Amniotic stem cell (primary cell): Measurements from ENCODE around the gene ADAT3.
A peak's percentile ranks its signal among the peaks of the same experiment; 100 is the strongest.

Source experiments
- DNase-seq: peaks from one replicate; lab custom pipeline; 2025; lab: John Stamatoyannopoulos, UW

ADAT3 gene

DNA sequence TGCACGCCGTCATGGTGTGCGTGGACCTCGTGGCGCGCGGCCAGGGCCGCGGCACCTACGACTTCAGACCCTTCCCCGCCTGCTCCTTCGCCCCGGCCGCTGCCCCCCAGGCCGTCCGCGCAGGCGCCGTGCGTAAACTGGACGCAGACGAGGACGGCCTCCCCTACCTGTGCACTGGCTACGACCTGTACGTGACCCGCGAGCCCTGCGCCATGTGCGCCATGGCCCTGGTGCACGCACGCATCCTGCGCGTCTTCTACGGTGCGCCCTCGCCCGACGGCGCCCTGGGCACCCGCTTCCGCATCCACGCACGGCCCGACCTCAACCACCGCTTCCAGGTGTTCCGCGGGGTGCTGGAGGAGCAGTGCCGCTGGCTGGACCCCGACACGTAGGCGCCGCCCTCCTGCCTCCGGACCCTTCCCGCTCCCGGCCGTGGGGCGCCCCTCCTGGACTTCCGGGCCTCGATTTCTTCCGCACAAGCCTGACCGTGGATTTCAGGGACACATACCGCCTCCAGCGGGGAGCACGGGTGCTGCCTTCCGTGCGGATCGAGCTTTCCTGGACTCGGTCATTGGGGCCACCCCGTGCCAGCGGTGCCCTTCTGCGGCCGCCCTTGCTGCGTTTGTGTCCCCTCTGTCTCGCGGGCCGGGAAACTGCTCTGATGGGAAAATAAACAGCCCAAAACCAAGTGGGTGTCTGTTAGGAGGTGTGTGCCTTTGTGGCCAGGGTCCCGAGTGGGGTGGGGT, 7.7 kb downstream of the ADAT3 start:
- no peak for DNase-seq

DNA sequence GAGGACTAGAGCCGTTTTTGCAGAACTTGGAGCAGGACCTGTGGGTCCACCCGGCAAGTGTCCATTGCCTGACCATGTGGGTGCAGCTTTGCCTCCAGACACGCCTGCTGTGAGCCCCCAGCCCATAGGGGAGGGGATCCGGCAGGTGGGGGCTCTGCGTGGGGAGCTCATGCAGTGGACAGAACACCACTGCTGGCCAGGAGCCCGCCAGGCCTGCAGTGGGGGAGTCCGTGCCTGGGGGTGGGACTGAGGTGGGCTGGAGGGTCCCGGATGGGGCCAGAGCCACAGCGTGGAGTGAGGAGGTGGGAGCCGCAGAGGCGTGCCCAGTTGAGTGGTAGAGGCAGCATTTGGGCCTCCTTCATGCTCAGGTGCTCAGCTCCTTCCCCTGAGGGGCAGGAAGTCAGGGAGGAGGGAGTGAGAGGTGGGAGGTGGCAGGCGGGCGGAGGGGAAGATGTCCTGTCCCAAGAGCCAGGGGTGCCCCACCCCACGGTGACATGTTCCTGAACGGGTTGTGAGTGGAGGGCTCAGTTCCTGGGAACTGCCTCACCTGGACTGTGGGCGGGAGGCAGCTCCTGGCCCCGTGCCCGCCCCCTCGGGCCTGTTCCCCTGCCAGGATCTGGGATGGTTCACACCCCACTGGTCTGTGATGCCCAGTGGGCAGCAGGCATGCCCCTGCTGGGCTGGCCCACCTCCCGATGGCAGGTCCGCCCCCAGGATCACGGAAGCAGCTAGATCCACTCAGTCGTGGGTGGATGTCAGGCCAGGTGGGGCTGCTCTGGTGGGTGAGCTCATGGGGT, 8.8 kb downstream of the ADAT3 start:
- no peak for DNase-seq

DNA sequence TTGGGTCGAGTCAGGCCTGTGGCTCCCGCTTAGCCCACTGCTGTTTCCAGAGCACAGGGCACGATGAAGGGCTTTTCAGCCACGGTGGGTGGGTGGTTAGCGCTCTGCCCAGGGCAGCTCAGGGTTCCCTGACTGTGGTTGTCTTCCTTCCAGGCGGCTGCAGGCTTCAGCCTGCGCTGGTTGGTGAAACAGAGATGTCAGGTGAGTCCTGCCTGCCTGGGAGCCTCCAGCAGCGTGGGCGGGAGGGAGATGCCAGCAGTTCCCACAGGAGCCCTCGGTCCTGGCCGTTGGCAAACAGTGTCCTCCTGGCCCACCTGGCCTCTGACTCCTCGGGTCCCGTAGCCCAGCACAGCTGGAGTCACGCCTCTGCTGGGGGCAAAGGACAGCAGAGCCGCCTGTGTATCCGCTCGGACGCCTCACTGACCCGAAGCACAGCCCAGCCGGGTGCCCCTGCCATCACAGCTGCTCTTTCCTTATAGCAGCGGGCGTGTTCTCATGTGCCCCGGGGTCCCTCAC, 9.7 kb downstream of the ADAT3 start:
- no peak for DNase-seq

DNA sequence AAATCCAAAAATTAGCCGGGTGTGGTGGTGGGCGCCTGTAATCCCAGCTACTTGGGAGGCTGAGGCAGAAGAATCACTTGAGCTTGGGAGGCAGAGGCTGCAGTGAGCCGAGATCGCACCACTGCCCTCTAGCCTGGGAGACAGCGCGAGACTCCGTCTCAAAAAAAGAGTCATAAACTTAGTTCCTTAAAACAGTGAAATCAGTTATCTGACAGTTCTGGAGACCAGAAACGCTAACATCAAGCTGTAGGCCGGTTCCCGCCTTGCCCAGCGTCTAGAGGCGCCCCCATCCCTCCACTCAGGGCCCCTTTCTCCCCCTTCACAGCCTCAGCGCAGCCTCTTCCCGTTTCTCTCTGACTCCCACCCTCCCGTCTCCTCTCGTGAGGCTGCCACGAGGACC, 11.9 kb downstream of the ADAT3 start:
- no peak for DNase-seq

DNA sequence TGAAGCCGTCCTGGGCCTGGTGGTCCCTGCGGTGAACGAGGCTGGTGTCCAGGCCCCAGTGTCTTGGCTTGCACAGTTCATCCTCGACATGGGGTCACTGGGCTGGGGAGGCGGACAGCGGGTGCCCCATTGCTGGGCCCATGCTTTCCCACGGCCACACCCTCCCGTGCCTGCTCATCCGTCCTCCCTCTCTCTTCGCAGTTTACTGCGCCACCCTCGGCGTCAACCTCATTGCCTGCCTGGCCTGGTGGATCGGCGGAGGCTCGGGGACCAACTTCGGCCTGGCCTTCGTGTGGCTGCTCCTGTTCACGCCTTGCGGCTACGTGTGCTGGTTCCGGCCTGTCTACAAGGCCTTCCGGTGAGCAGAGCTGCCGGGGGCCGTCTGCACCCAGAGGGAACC, 12.7 kb downstream of the ADAT3 start:
- no peak for DNase-seq

DNA sequence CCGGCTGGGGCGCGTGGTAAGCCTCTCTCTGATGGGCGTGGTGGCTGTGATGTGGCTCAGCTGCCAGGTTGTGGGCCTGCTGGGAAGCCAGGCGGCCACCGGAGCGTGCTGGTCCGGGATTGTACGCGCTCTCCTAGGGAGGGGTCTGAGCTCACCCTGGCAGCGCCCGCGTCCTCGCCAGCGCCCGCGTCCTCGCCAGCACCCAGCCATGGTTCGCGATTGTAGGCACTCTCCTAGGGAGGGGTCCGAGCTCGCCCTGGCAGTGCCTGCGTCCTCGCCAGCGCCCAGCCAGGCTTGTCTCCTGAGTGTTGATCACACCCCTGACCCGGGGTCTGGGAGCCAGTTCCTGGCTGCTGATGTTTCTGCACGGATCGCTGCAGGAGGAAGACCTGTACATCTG, 13.8 kb downstream of the ADAT3 start:
- DNase-seq = no peak

DNA sequence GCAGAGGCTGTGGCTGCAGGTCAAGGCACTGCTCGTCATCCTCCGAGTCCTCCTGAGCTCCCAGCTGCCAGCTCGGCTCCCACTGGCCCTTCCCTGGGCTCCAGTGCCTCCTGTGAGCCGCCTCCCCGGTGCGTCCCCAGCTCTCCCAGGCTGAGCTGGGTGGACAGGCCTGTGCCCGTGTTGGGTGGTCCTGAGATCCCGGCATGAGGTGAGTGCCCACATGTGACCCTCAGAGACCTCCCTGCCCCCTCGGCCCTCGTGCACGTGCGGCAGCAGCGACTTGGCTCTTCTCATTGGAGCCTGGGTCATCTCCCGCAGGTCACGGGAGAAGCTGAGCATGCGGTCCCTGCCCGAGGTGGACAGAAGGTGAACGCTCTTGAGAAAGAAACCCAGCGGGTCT, 15.4 kb downstream of the ADAT3 start:
- DNase-seq = no peak

DNA sequence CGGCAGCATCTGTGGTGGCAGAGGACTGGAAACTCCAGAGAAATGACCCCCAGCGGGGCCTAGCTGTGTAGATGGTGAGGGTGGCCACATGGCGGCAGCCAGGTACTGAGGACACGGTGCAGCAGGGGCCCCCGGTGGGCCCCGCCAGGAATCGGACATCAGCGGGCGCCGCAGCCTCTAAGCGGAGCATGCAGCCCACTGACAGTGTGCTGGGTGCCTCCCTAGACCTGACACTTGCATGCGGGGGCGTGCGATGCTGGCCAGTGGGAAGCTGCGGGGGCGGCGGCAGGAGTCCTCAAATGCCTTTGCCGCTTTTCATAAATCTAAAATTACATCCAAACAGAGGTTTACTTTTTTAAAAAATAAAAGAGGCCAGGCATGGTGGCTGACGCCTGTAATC, 16.1 kb downstream of the ADAT3 start:
- DNase-seq = no peak

DNA sequence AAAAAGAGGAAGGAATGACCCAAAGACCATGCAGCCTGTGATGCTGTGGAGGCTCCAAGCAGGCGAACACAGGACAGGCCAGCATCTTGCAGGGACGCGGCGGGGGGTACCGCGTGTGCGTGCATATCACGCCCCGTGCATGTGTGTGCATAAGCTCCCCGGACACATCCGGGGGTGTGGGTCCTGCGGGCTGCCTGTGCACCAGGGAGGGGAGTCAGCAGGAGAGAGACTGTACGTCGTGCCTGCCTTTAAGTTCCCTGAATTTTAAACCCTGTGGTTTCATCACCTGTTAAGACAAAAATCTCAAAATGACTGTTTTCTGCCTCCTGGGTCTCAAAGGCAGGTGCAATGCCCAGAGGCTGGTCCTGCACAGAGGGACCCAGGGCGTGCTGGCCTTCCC, 16.6 kb downstream of the ADAT3 start:
- no peak for DNase-seq

DNA sequence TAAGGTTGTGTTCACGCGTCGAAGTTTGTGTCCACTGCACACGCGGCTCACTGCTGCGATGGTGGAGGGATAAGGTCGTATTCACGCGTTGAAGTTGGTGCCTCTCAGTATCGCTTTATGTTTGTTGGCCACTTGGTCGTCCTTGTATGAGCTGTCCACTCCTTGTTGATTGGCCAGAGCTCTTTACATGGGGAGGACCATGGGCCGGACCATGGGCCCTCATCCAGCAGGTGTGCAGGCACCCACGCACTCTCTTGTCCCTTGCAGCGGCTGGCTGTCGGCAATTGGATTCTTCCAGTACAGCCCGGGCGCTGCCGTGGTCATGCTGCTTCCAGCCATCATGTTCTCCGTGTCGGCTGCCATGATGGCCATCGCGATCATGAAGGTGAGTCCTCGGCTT, 17.6 kb downstream of the ADAT3 start:
- no peak for DNase-seq

DNA sequence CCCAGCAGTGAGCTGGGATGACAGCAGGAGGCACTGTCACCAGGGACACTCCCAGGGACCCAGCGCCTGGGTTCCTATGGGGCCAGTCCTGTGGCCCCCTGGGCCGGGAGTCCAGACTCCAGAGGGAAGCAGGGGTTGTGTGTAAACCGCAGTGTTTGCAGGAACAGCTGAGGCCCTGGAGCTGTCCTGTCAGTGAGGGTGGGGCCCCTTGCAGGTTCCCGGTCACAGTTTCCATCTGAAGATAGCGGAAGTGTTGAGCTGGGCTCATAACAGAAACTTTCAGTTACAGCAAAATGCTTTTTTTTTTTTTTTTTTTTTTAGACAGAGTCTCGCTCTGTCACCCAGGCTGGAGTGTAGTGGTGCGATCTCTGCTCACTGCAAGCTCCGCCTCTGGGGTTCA, 18.1 kb downstream of the ADAT3 start:
- DNase-seq = no peak

DNA sequence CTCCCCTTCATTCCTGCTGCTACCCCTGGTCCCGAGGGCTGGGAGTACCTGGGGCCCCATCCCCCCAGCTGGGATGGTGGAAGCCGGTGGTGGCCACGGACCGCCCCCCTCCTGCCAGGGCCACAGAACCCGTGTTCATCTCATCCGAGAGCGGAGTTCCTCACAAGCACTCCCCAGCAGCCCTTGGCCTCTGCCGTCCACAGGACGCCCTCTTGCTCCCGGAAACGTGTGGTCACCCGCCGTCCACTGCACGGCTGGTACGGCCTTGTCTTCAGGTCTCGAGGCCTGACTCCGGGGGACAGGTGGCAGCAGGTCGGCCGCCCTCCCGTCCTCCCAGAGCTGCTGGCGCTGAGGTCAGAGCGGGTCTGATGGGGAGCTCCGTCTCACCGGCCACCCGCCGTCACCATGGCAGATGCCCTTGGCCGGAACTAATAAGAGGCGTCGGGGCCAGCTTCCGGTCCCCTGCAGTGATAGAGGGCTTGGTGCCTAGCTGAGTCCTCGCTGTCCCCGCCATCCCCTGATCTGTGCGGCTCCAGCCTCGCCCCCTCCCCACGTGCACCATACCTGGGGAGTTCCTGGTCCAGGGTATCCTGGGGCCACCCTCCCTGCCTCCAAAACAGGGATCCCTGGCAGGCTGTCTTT, 19.2 kb downstream of the ADAT3 start:
- DNase-seq = no peak

DNA sequence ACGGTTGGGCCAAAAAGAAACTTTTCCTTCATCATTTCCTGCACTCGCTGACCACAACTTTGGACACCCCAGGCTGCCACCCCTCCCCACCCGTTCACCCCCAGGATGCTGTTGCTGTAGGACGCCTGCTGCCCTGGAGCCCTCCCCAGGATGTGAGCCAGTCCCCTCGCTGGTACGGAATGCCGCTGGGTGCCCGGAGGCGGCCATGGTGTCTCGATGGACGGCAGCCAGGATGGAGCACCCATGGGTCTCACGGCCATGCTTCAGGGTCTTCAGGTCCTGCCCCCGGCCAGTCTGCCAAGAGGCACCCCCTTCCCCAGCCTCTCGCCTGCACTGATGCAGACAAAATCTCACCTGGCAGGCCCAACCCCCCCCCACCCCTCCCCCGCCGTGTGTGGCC, 20.3 kb downstream of the ADAT3 start:
- no peak for DNase-seq

DNA sequence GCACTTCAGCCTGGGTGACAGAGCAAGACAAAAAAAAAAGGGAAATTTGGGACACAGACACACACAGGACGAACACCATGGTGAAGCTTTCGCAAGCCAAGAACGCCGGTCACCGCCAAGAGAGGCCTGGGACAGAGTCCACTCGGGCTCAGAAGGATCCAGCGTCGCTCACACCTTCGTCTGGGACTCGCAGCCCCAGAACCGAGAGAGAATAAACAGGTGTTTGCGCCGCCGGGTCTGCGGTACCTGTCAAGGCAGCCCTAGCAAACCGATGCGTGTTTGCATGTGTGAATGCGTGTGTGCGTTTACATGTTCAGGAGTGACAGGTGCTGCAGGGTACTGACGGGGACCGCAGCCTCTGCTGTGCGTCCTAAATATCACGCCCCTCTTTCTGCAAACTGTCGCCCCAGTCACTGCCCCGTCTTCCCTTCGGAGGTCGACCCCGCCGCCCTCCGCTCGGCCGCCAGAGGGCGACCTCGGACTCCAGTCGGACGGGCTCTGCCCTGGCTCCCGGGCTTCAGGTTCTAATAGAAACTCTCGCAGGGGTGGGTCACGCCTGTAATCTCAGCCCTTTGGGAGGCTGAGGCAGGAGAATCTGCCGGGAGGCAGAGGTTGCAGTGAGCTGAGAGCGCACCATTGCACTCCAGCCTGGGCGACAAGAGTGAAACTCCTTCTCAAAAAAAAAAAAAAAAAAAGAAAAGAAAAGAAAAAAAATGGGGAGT, 24.0 kb downstream of the ADAT3 start:
- peak; percentile 37 for DNase-seq

DNA sequence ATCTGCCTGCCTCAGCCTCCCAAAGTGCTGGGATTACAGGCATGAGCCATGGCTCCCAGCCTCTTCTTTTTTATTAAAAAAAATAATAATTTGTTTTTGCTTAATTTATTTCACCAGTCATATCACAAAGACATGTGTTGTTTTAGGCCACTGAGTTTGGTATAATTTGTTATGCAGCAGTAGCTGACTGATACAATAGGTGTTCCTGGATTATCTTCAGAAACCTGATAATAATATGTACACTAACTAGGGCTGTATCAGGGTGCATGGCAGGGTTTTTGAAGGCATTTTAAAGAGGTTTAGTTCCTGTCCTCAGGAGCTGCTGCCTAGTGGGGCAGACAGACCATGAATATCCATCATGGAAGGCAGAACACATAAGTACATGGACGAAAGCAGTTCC, 26.2 kb downstream of the ADAT3 start:
- no peak for DNase-seq

DNA sequence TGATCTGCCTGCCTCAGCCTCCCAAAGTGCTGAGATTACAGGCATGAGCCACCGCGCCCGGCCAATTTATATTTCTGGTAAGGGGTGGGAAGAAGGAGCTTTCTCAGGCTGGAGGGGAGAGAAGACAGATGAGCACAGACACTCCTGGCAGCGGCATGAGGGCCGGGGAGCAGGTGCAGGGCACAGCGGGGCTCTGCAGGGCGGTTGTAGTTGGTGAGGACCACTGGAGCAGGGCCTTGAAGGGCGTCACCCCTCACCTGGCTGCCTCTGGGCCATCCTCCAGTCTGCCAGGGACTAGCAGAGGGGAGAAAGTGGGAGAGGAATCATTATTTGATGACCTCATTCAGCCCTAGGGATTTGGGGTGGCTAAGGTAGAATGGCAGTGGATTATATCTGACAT, 27.2 kb downstream of the ADAT3 start:
- DNase-seq = no peak

DNA sequence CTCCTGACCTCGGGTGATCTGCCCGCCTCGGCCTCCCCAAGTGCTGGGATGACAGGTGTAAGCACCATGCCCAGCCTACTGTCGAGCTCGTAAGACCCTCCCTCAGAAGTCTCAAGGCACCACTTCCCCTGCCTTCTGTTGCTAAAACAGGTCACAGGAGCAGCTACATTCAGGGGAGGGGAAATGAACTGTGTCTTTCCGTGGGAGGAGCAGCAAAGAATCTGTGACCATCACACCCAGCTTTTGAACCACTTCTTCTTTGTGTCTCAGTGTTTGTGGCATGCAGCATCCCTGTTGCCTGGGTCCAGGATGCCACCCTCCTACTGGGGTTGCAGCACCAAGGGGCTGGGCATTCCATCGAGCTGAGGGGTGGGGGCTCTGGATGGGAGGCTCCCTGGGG, 28.0 kb downstream of the ADAT3 start:
- no peak for DNase-seq

DNA sequence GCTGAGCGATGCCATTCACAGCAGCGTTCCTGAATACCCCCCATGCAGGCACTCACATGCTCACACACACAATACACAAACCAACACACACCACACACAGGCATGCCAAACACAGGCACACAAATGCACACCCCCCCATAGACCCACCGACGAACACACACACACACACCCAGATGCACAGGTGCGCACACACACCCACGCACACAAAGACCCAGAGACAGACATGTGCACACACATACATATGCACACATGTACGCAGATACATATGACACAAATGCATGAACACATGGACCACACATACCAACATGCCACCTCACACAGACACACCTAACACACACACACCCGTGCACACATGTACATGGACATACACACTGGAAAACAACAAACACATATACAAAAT, 28.7 kb downstream of the ADAT3 start:
- DNase-seq = no peak

DNA sequence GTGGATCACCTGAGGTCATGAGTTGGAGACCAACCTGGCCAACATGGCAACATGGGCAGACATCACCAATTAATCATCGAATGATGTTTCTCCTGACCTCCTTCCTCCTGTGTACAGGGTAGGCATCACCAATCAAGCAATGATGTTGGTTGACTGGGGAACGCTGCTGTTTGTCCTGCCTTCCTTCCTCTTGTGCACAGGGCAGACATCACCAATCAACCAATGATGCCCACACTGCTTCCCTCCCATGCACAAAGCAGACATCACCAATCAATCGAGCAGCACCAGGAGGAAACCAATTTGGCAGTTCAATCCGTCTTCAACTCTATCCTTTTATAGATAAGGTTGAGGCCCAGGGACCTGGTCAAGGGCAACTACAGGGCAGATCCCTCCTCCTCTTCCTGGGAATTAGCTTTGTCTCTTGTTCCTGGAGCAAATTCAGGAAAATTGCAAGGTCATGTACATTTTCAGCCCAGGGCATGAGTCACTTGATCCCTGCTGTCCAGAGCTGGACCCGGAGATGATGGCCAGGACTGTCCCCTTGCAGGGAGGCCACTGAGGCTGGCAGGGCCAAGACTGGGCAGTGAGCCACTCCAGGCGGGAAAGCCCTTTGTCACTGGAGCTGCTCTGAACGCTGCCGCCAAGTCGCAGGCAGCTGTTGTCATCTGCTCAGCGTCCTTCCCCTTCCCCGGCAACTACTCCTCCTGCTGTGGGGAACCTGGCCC, 30.4 kb downstream of the ADAT3 start:
- DNase-seq = no peak

DNA sequence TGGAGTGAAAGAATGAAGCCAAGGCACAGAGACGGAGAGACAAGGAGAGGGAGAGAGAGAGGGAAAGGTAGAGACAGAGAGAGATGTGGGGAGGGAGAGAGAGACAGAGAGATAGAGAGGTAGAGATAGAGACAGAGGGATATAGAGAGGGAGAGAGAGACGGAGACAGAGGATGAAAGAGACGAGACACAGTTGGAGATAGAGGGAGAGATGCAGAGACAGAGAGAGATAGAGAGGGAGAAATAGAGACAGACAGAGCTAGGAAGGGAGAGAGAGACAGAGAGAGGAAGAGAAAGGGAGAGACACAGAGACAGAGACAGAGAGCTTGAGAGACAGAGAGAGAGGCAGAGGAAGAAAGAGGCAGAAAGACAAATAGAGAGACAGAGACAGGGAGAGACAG, 31.2 kb downstream of the ADAT3 start:
- DNase-seq = no peak

DNA sequence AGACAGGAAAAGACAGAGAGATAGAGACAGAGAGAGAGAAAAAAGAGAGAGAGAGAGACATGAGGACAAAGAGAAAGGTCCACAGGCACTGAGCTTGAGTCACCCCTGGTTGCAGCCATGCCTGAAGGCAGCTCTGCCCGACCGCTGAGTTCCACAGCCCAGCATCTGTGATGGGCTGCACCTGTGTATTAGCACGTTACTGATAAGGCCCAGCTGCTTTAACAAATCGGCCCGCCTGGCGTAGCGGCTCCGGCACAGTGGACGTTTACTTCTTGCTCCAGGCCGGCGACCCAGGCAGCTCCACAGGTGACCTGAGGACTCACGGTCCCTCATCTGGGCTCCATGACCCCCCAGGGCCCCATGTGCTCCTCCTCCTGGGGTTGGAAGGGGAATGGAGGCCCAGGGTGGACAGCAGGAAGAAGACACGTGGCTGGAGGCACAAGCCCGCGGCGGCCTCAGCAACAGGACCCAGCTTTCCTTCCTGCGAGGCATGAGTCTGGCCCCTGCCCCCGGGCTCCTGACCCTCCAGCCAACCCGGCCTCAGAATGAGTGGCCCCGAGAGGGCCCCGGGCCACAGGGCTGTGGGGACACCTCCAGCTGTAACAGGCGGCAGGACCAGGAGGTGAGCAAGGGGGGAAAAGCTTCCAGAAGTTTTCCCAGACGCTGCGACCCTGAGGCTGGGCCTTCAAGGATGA, 31.9 kb downstream of the ADAT3 start:
- no peak for DNase-seq
